Liver (tissue), 3 donors: ENCODE measurements around the gene WDR36.

Experiments
- EGR1 ChIP-seq, 2 donors: IDR thresholded peaks; 2 replicates each; pipeline ENCODE4 v1.6.1; 2016 to 2018; ENCODE audit warnings: antibody characterized with exemption in 2 of 2, low read depth in 2 of 2
- GABPA ChIP-seq, 2 donors: IDR thresholded peaks in 1 of 2; conservative IDR thresholded peaks in 1 of 2; 2 replicates each; pipeline ENCODE4 v1.6.1; 2016; ENCODE audit warnings: antibody characterized with exemption in 2 of 2, mild to moderate bottlenecking in 1 of 2, moderate library complexity in 1 of 2
- JUND ChIP-seq, 2 donors: IDR thresholded peaks; 2 replicates each; pipeline ENCODE4 v1.6.1; 2016; ENCODE audit warnings: antibody characterized with exemption in 2 of 2
- RAD21 ChIP-seq, 2 donors: IDR thresholded peaks; 2 replicates each; pipeline ENCODE4 v1.6.1; 2016; ENCODE audit warnings: antibody characterized with exemption in 2 of 2, mild to moderate bottlenecking in 2 of 2
- REST ChIP-seq: IDR thresholded peaks from 2 replicates; pipeline ENCODE4 v1.6.1; 2016; ENCODE audit warnings: antibody characterized with exemption, mild to moderate bottlenecking
- TAF1 ChIP-seq: conservative IDR thresholded peaks from 2 replicates; pipeline ENCODE4 v1.6.1; 2016; ENCODE audit warnings: antibody characterized with exemption, mild to moderate bottlenecking
- YY1 ChIP-seq: IDR thresholded peaks from 2 replicates; pipeline ENCODE4 v1.6.1; 2016; ENCODE audit warnings: antibody characterized with exemption, mild to moderate bottlenecking
- TF ChIP-seq, protein P1 (sequence below): fragments of 150-350 bp; IDR thresholded peaks from 2 replicates; pipeline ENCODE4 v1.5.1; 2017; ENCODE audit warnings: improper control_type of control experiment, low read depth, low read length; ENCODE audit not compliant: missing input control
- TF ChIP-seq, protein P2 (sequence below): IDR thresholded peaks from 2 replicates; pipeline ENCODE4 v1.6.1; 2016; ENCODE audit warnings: antibody characterized with exemption
- donor health status: healthy.
- donor health status: healthy.

DNA sequence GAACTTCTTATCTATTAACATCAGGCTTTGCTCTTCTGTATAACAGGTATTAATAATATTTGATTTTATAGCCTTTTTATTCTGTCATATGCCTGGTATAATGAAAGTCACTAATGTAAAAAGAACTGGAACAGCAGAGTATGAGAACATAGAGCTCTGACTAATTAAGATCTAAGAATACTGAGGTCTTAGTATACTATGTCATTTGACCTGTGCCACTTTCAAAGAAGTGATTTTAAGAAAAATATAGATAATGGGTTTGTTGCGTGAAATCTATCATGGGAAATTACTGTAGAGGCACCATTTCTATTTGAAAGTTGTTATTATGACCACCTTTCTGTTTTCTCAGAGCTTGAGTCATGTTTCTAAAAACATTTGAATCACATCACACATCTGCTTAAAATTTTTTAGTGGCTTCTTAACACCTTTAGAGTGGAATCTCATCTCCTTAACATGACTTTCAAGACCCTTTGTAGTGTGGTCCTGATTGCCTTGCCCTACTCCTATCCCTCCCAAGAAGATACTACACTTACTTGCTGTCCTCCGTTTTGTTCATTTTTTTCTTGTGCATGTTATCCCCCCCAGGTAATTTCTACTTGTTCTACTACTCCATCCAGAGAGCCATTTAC, 14.3 kb downstream of the WDR36 start:
- TF ChIP-seq, protein P1, sequence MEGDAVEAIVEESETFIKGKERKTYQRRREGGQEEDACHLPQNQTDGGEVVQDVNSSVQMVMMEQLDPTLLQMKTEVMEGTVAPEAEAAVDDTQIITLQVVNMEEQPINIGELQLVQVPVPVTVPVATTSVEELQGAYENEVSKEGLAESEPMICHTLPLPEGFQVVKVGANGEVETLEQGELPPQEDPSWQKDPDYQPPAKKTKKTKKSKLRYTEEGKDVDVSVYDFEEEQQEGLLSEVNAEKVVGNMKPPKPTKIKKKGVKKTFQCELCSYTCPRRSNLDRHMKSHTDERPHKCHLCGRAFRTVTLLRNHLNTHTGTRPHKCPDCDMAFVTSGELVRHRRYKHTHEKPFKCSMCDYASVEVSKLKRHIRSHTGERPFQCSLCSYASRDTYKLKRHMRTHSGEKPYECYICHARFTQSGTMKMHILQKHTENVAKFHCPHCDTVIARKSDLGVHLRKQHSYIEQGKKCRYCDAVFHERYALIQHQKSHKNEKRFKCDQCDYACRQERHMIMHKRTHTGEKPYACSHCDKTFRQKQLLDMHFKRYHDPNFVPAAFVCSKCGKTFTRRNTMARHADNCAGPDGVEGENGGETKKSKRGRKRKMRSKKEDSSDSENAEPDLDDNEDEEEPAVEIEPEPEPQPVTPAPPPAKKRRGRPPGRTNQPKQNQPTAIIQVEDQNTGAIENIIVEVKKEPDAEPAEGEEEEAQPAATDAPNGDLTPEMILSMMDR: no peak
- TF ChIP-seq EGR1 (IDR thresholded peaks at IDR 0.05; ENCODE audit: low read depth in 2 of 2) (no peak), TAF1 (no peak), GABPA (IDR thresholded peaks at IDR 0.05 in 1 of 2, conservative IDR thresholded peaks at IDR 0.05 in 1 of 2) (no peak), RAD21 (IDR thresholded peaks at IDR 0.05) (no peak), JUND (IDR thresholded peaks at IDR 0.05) (no peak), YY1 (no peak), REST (no peak)
- TF ChIP-seq, protein P2, sequence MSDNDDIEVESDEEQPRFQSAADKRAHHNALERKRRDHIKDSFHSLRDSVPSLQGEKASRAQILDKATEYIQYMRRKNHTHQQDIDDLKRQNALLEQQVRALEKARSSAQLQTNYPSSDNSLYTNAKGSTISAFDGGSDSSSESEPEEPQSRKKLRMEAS: no peak
